NK-92 treated with Interleukin-12 subunit alpha and Interleukin-12 subunit beta, amount 100 ng/mL, for 24 hours (cell line): ENCODE measurements around the gene HAUS1.
"Not testable (repeated sequence)": the region's sequence is repeated elsewhere in the genome, so short reads cannot be mapped to it uniquely, and the experiment has no call there.

Experiments used
- DNase-seq: peaks from one replicate; lab custom pipeline; 2025; lab: John Stamatoyannopoulos, UW

HAUS1 gene

GRCh38 chr18:46088501-46088900, 15.7 kb upstream of the HAUS1 start:
- DNase-seq = not testable (repeated sequence)

GRCh38 chr18:46095532-46095931, 8.7 kb upstream of the HAUS1 start:
- no peak for DNase-seq

GRCh38 chr18:46096651-46097300, 7.4 kb upstream of the HAUS1 start:
- DNase-seq = no peak

- DNase-seq = no peak
Observed at GRCh38 chr18:46097431-46097800, 6.8 kb upstream of the HAUS1 start.

- DNase-seq = peak; percentile 72
Observed at GRCh38 chr18:46097801-46098615, 6.2 kb upstream of the HAUS1 start, which contains the start of gene ATP5F1A. TSS of gene ATP5F1A (minus strand) at chr18:46098296. CDS start at chr18:46098231, 65 bp downstream.

- no peak for DNase-seq
Observed at GRCh38 chr18:46098616-46098933, 5.6 kb upstream of the HAUS1 start.

- no peak for DNase-seq
Observed at GRCh38 chr18:46099463-46099862, 4.7 kb upstream of the HAUS1 start.

GRCh38 chr18:46109386-46109785, 5.2 kb downstream of the HAUS1 start:
- DNase-seq = no peak

GRCh38 chr18:46110406-46110805, 6.2 kb downstream of the HAUS1 start:
- no peak for DNase-seq

- DNase-seq = no peak
Observed at GRCh38 chr18:46113751-46114150, 9.6 kb downstream of the HAUS1 start.

GRCh38 chr18:46126625-46127024, 22.4 kb downstream of the HAUS1 start:
- DNase-seq = not testable (repeated sequence)

GRCh38 chr18:46130061-46130460, 25.9 kb downstream of the HAUS1 start:
- no peak for DNase-seq

GRCh38 chr18:46130549-46130948, 26.4 kb downstream of the HAUS1 start:
- not testable (repeated sequence) for DNase-seq

- DNase-seq = no peak
Observed at GRCh38 chr18:46133534-46133933, 29.3 kb downstream of the HAUS1 start.

GRCh38 chr18:46134920-46135675, 30.9 kb downstream of the HAUS1 start:
- no peak for DNase-seq

GRCh38 chr18:46140173-46140572, 36.0 kb downstream of the HAUS1 start:
- no peak for DNase-seq

GRCh38 chr18:46141199-46141598, 37.0 kb downstream of the HAUS1 start:
- DNase-seq = no peak

GRCh38 chr18:46148810-46149209, 44.6 kb downstream of the HAUS1 start:
- DNase-seq = peak; percentile 3

GRCh38 chr18:46152436-46152807, 48.2 kb downstream of the HAUS1 start:
- DNase-seq = no peak

GRCh38 chr18:46152808-46153617, 48.8 kb downstream of the HAUS1 start:
- no peak for DNase-seq

GRCh38 chr18:46155641-46156051, 51.5 kb downstream of the HAUS1 start:
- DNase-seq = no peak

GRCh38 chr18:46156124-46156745, 52.0 kb downstream of the HAUS1 start:
- no peak for DNase-seq
